ENCODE measurements around the gene CBR1.

Gene CBR1

DNA sequence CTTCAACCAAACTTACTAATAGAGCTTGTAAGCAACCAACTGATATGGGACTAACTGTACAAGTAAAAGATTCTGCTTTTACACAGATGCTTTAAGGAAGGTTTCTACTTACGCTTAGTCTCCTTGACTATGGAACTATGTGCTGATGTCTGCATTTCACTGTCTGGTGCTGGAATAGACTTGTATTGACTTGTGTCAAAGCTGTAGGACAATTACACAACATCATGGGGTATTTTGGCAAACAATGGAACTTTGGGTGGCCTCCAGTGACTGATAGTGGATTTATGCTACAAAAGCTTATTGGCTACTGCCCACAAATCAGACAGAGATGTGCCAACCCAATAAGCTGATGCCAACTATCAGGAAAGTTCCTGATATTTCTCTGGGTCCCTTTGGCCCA, 10.6 kb downstream of the CBR1 start:
- no peak for TF ChIP-seq CTCF (IDR thresholded peaks at IDR 0.05; ENCODE audit: insufficient read depth, low read length, missing control alignments)
- ChIA-PET POLR2A (no interaction called here), CTCF (interaction anchor here (1.0 to 1.7 kb wide), 2 partner anchors 10 to 52 kb away, joined by 4 read pairs; partner anchors contain the start of gene CBR1)
- DNase-seq (ENCODE audit: low read depth, low spot score), result no peak
- H3K4me3 ChIP-seq (ENCODE audit: low read depth, low read length), result no peak overlapping the region

DNA sequence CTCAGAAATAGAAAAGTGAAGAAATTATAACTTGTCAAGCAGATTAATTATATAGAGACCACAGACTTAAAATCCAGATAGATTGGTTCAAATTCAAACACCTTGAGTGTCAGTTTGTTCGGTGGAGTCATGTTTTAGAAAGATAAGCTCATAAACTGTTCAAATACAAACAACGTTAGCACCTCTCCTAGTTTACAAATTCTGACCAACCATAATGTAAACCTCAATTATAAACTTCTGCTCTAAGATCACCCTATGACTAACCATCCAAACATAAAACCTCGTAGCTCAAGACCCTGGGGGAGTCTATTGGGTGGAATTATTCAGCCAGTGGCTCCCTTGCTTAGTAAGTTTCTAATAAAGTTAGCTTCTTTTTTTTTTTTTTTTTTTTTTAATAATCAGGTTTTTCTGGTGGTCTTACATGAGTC, 12.4 kb downstream of the CBR1 start:
- CTCF ChIA-PET, result interaction anchor here (0.7 kb wide), 1 partner anchor 179 kb away, joined by 3 read pairs; no protein-coding TSS in a partner anchor

DNA sequence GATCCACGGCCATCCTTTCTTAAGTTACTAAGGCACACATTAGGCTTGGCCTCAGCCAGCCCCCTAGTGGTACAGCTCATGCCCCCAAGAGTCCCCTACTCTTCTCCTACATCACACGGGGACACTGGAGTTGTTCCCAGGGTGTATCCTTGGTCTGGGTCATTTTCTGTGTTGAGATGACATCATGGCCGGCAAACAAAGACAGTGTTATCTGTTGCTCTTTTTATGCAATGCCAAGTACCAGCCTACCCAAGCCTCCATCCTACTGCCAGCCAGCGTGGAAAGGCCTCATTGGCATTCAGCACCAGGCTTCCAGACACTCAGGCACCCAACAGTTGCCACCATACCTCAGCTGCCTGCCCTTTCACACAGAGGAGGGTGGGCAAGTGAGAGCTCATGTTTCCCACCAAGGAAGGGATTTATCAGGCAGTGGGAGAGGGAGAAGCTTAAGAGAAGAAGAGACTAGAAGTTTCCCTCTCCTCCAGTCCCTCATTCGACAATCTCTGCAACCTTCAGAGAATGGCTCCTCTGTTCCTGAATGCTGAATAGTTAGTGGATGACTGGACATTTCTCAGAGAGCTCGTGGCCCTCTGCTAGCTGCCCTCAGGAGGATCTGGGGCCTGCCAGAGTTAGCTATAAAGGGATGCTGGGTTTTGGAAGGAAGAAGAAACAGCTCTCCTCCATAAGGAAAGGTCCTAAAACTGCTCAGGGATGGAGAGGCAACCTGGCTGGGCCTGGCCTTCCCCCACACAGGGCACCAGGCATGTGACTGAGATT, 17.7 kb downstream of the CBR1 start:
- POLR2A ChIA-PET, result no interaction called here
- CTCF ChIA-PET, result interaction anchor here (0.8 to 1.3 kb wide), 4 partner anchors 9 to 36 kb away, joined by 3 to 4 read pairs (median 3); no protein-coding TSS in a partner anchor

More for the DNA sequence above, 12.4 kb downstream of the CBR1 start:
- no peak overlapping the region for H3K4me3 ChIP-seq (ENCODE audit: low read depth, low read length)
- TF ChIP-seq CTCF (IDR thresholded peaks at IDR 0.05; ENCODE audit: insufficient read depth, low read length, missing control alignments), result no peak
- POLR2A ChIA-PET, result no interaction called here
- DNase-seq (ENCODE audit: low read depth, low spot score), result no peak

DNA sequence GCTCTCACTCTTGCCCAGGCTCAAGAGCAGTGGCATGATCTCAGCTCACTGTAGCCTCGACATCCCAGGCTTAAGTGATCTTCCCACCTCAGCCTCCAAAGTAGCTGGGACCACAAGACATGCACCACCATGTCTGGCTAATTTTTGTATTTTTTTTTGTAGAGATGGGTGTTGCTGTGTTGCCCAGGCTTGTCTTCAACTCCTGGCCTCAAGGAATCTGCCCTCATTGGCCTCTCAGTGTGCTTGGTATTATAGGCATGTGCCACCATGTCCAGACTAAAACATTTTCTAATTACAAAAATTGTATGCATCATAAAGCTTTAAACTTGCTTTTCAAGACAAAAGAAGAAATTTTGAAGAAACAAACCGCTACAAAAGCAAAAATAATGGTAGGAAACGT, 20.1 kb downstream of the CBR1 start:
- ChIA-PET CTCF (no interaction called here), POLR2A (no interaction called here)
- no peak overlapping the region for H3K4me3 ChIP-seq (ENCODE audit: low read depth, low read length)
- DNase-seq (ENCODE audit: low read depth, low spot score), result no peak
- TF ChIP-seq CTCF (IDR thresholded peaks at IDR 0.05; ENCODE audit: insufficient read depth, low read length, missing control alignments), result no peak

More for the DNA sequence above, 17.7 kb downstream of the CBR1 start:
- DNase-seq (ENCODE audit: low read depth, low spot score), result no peak
- H3K4me3 ChIP-seq (ENCODE audit: low read depth, low read length), result no peak overlapping the region
- TF ChIP-seq CTCF (IDR thresholded peaks at IDR 0.05; ENCODE audit: insufficient read depth, low read length, missing control alignments), result no peak

- no peak overlapping the region for H3K4me3 ChIP-seq (ENCODE audit: low read depth, low read length)
- no peak for DNase-seq (ENCODE audit: low read depth, low spot score)
- ChIA-PET CTCF (interaction anchor here (1.2 kb wide), 2 partner anchors 10 to 15 kb away, joined by 3 to 4 read pairs; no protein-coding TSS in a partner anchor), POLR2A (no interaction called here)
- no peak for TF ChIP-seq CTCF (IDR thresholded peaks at IDR 0.05; ENCODE audit: insufficient read depth, low read length, missing control alignments)
These were observed 22.9 kb downstream of the CBR1 start for GRCh38 chr21:36092681-36093080.

DNA sequence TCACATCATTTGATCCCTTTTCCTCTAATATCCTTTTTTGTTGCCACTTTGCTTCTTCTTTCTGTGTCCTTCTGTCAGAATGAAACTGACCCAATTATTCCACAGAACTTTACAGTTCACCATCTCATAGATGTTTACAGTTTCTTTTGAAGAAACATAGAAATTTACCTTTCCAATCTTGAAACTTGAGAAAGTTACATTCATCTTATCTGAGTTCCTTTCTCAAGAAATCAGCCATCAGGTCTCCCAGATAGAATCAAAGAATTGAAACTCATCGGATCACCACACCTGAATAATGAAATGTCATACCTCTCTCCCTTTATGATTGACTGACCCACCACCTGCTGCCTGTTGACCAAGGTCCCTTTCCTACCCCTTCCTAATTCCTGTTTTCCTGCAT, 23.7 kb downstream of the CBR1 start:
- ChIA-PET CTCF (no interaction called here), POLR2A (no interaction called here)
- H3K4me3 ChIP-seq (ENCODE audit: low read depth, low read length), result no peak overlapping the region
- DNase-seq (ENCODE audit: low read depth, low spot score), result no peak
- no peak for TF ChIP-seq CTCF (IDR thresholded peaks at IDR 0.05; ENCODE audit: insufficient read depth, low read length, missing control alignments)
